KMS-11 (cell line): ENCODE data around the gene ANKRD6.

ENCODE experiments used
- H2AFZ ChIP-seq: fragments of 200-600 bp; sonication (generic); 2 replicates; pipeline ENCODE4 v1.6.1; 2016; ENCODE audit warnings: antibody characterized with exemption, mixed run types, low read depth
- H3K27ac ChIP-seq: fragments of 200-600 bp; sonication (generic); 2 replicates; pipeline ENCODE4 v1.6.1; 2016; ENCODE audit warnings: mild to moderate bottlenecking, mixed run types
- H3K27me3 ChIP-seq: fragments of 200-600 bp; sonication (generic); 2 replicates; pipeline ENCODE4 v1.6.1; 2017; ENCODE audit warnings: mild to moderate bottlenecking, low read depth, mixed run types, moderate library complexity; ENCODE audit not compliant: insufficient read depth
- H3K36me3 ChIP-seq: fragments of 200-600 bp; sonication (generic); 2 replicates; pipeline ENCODE4 v1.6.1; 2017; ENCODE audit warnings: mild to moderate bottlenecking, mixed run types; ENCODE audit not compliant: insufficient read depth
- H3K4me1 ChIP-seq: fragments of 200-600 bp; sonication (generic); 2 replicates; pipeline ENCODE4 v1.6.1; 2016; ENCODE audit warnings: mild to moderate bottlenecking, low read depth, mixed run types; ENCODE audit not compliant: poor library complexity, severe bottlenecking
- H3K4me2 ChIP-seq: fragments of 200-600 bp; sonication (generic); 2 replicates; pipeline ENCODE4 v1.7.0; 2016; ENCODE audit warnings: mild to moderate bottlenecking, mixed run types
- H3K4me3 ChIP-seq: fragments of 200-600 bp; sonication (generic); IDR thresholded peaks from 2 replicates; pipeline ENCODE4 v1.6.1; 2017; ENCODE audit warnings: low read depth, low read length, mixed read lengths; ENCODE audit not compliant: insufficient read depth
- H3K79me2 ChIP-seq: fragments of 200-600 bp; sonication (generic); 2 replicates; pipeline ENCODE4 v1.6.1; 2016; ENCODE audit warnings: low read depth, mixed run types; ENCODE audit not compliant: insufficient read depth
- H3K9ac ChIP-seq: fragments of 200-600 bp; sonication (generic); 2 replicates; pipeline ENCODE4 v1.6.1; 2016; ENCODE audit warnings: mild to moderate bottlenecking, mixed run types
- H4K20me1 ChIP-seq: fragments of 200-600 bp; sonication (generic); 2 replicates; pipeline ENCODE4 v1.6.1; 2016; ENCODE audit warnings: mild to moderate bottlenecking, mixed run types; ENCODE audit not compliant: insufficient read depth
- TF ChIP-seq, protein P1 (sequence below): fragments of 200-600 bp; sonication (generic); conservative IDR thresholded peaks from 2 replicates; pipeline ENCODE4 v1.6.1; 2017; ENCODE audit warnings: low read depth, mild to moderate bottlenecking, antibody characterized with exemption, low read length, moderate library complexity, mixed read lengths

ANKRD6 gene

DNA sequence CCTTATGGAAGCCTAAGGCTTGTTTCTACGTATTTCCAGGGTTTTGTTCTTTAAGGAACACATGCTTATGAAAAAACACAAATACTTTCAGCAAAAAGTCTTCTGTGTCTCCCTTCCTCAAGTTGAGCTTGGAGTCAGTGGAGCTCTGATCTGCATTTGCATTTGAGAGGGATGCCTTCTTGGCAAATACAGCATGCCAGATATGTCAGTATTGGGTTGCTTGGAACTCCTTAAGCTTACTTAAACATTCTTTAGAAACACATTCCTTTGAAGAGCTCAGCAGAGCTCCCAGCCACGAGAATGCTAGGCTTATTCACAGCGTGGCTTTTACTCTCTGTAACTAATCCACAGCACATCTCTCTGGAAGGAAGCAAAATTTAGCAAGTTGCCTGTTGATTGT, 68.3 kb downstream of the ANKRD6 start:
- Histone ChIP-seq H3K4me2 (no peak overlapping the region), H4K20me1 (no peaks in the 10 kb centered on the region), H3K79me2 (no peaks in the 10 kb centered on the region), H3K27me3 (no peaks in the 10 kb centered on the region), H3K4me3 (no peak overlapping the region), H3K4me1 (no peaks in the 10 kb centered on the region), H3K9ac (no peak overlapping the region), H3K27ac (no peak overlapping the region), H2AFZ (no peak overlapping the region), H3K36me3 (no peaks in the 10 kb centered on the region)
- TF ChIP-seq, protein P1, sequence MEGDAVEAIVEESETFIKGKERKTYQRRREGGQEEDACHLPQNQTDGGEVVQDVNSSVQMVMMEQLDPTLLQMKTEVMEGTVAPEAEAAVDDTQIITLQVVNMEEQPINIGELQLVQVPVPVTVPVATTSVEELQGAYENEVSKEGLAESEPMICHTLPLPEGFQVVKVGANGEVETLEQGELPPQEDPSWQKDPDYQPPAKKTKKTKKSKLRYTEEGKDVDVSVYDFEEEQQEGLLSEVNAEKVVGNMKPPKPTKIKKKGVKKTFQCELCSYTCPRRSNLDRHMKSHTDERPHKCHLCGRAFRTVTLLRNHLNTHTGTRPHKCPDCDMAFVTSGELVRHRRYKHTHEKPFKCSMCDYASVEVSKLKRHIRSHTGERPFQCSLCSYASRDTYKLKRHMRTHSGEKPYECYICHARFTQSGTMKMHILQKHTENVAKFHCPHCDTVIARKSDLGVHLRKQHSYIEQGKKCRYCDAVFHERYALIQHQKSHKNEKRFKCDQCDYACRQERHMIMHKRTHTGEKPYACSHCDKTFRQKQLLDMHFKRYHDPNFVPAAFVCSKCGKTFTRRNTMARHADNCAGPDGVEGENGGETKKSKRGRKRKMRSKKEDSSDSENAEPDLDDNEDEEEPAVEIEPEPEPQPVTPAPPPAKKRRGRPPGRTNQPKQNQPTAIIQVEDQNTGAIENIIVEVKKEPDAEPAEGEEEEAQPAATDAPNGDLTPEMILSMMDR, result no peak

DNA sequence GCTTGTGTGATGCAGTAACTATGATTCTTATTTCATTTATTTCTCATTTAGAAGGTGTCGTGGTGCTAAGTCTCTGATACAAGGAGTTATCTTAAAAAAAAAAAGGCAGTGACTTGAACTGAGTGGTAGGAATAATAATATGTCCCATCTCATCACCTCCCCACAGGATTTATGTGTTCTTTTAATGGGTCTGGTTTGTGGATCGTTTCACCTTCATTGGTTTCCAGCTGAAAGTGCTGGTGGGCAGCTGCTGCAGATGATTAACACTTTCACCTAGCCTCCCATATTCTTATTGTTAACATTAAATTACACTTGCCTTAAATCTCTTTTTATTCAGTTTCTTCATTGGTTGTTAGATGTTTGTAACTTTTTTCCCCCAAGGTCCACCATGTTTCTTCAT, 68.8 kb downstream of the ANKRD6 start:
- H3K27ac ChIP-seq, result no peak overlapping the region
- H2AFZ ChIP-seq, result no peak overlapping the region
- no peaks in the 10 kb centered on the region for H3K79me2 ChIP-seq
- no peaks in the 10 kb centered on the region for H3K36me3 ChIP-seq
- H3K4me3 ChIP-seq, result no peak overlapping the region
- no peak overlapping the region for H3K9ac ChIP-seq
- TF ChIP-seq, protein P1, result no peak
- no peaks in the 10 kb centered on the region for H3K4me1 ChIP-seq
- no peaks in the 10 kb centered on the region for H4K20me1 ChIP-seq
- H3K4me2 ChIP-seq, result no peak overlapping the region
- no peaks in the 10 kb centered on the region for H3K27me3 ChIP-seq

DNA sequence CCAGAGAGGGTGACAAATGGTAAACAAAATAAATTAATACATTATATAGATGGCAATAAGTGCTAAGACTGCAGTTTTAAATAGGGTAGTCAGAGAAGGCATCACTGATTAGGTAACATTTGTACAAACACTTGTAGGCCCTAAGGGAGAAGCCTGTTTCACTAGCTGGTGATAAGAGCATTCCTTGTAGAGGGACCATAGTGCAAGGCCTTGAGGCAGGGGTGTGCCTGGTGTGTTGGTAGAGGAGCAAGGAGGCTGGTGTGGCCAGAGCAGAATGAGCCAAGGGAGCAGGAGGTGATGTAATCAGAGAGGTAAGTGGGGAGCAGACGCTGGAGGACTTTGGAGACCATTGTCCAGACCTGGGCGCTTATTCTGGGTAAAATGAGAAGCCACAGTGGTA, 70.7 kb downstream of the ANKRD6 start:
- H3K4me1 ChIP-seq, result no peaks in the 10 kb centered on the region
- H4K20me1 ChIP-seq, result no peaks in the 10 kb centered on the region
- no peak overlapping the region for H3K9ac ChIP-seq
- H3K4me3 ChIP-seq, result no peak overlapping the region
- H3K4me2 ChIP-seq, result no peak overlapping the region
- no peak overlapping the region for H2AFZ ChIP-seq
- no peak overlapping the region for H3K27ac ChIP-seq
- H3K79me2 ChIP-seq, result no peaks in the 10 kb centered on the region
- TF ChIP-seq, protein P1, result no peak
- H3K27me3 ChIP-seq, result no peaks in the 10 kb centered on the region
- H3K36me3 ChIP-seq, result no peaks in the 10 kb centered on the region

DNA sequence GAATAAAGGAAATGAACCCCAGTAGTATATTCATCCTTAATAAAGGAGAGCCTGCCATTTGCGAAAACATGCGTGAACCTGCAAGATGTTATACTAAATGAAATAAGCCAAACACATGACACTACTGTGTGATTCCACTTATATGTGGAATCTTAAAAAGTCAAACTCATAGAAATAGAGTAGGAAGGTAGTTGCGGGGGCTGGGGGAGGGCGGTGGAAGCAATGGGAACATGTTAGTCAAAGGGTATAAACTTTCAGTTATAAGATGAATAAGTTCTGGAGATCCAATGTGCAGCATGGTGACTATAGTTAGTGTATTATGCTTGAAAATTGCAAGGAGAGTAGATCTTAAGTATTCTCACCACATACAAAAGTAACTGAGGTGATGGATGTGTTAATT, 72.9 kb downstream of the ANKRD6 start:
- Histone ChIP-seq H3K4me3 (no peak overlapping the region), H3K36me3 (no peaks in the 10 kb centered on the region), H3K9ac (no peak overlapping the region), H4K20me1 (no peaks in the 10 kb centered on the region), H2AFZ (no peak overlapping the region), H3K27ac (no peak overlapping the region), H3K79me2 (no peaks in the 10 kb centered on the region), H3K27me3 (no peaks in the 10 kb centered on the region), H3K4me1 (no peaks in the 10 kb centered on the region), H3K4me2 (no peak overlapping the region)
- TF ChIP-seq, protein P1, result no peak
